HL-60/S4 treated with retinoic acid at 250 ng/mL for 4 days and 3 days (cell line): ENCODE results near the gene CASZ1.

Source experiments
- in situ Hi-C: fragments of 300-500 bp; cut with MboI; formaldehyde crosslinking; loops from 2 replicates; pipeline ENCODE4 v1.7.0; 2022; ENCODE audit warnings: low sequenced_read_pairs

CASZ1 gene

GRCh38 chr1:10614377-10615225, 181.8 kb downstream of the CASZ1 start:
- in situ Hi-C loops, result no loop called here

GRCh38 chr1:10613861-10614260, 182.6 kb downstream of the CASZ1 start:
- in situ Hi-C loops, result no loop called here

GRCh38 chr1:10613340-10613739, 183.1 kb downstream of the CASZ1 start:
- in situ Hi-C loops, result no loop called here

GRCh38 chr1:10612436-10613160, 183.8 kb downstream of the CASZ1 start:
- in situ Hi-C loops, result no loop called here

- in situ Hi-C loops, result no loop called here
Observed at GRCh38 chr1:10610901-10611600, 185.4 kb downstream of the CASZ1 start.

GRCh38 chr1:10608690-10609089, 187.8 kb downstream of the CASZ1 start:
- in situ Hi-C loops, result no loop called here

- in situ Hi-C loops, result no loop called here
Observed at GRCh38 chr1:10607228-10607627, 189.2 kb downstream of the CASZ1 start.

- in situ Hi-C loops, result no loop called here
Observed at GRCh38 chr1:10606064-10606463, 190.4 kb downstream of the CASZ1 start.

- in situ Hi-C loops, result no loop called here
Observed at GRCh38 chr1:10604966-10605365, 191.5 kb downstream of the CASZ1 start.

GRCh38 chr1:10602936-10603335, 193.5 kb downstream of the CASZ1 start:
- in situ Hi-C loops, result no loop called here

- in situ Hi-C loops, result no loop called here
Observed at GRCh38 chr1:10601342-10602070, 194.9 kb downstream of the CASZ1 start.

- in situ Hi-C loops, result no loop called here
Observed at GRCh38 chr1:10599194-10599861, 197.1 kb downstream of the CASZ1 start.

GRCh38 chr1:10598389-10598702, 198.1 kb downstream of the CASZ1 start:
- in situ Hi-C loops, result no loop called here

- in situ Hi-C loops, result no loop called here
Observed at GRCh38 chr1:10597492-10598388, 198.7 kb downstream of the CASZ1 start.

- in situ Hi-C loops, result no loop called here
Observed at GRCh38 chr1:10596780-10597179, 199.7 kb downstream of the CASZ1 start.

GRCh38 chr1:10594595-10595223, 201.7 kb downstream of the CASZ1 start:
- in situ Hi-C loops, result no loop called here

- in situ Hi-C loops, result no loop called here
Observed at GRCh38 chr1:10593750-10594149, 202.7 kb downstream of the CASZ1 start.

- in situ Hi-C loops, result no loop called here
Observed at GRCh38 chr1:10592373-10592772, 204.1 kb downstream of the CASZ1 start.

GRCh38 chr1:10591010-10591409, 205.4 kb downstream of the CASZ1 start:
- in situ Hi-C loops, result no loop called here
